ENCODE measurements around the gene ENO3.
A peak's percentile ranks its signal among the peaks of the same experiment; 100 is the strongest.

The ENO3 gene

GRCh38 chr17:4950075-4950745, 709 bp upstream of the ENO3 start:
- no peak for DNase-seq

GRCh38 chr17:4951486-4951885, 567 bp downstream of the ENO3 start:
- DNase-seq: no peak

GRCh38 chr17:4953451-4953961, 2.6 kb downstream of the ENO3 start:
- DNase-seq: no peak

DNA sequence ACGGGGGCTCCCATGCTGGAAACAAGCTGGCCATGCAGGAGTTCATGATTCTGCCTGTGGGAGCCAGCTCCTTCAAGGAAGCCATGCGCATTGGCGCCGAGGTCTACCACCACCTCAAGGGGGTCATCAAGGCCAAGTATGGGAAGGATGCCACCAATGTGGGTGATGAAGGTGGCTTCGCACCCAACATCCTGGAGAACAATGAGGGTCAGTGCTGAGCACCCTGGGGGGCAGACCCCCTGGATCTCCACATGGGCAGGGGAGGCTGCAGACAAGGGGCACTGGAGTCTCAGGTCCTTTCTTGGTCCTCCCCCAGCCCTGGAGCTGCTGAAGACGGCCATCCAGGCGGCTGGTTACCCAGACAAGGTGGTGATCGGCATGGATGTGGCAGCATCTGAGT, 4.2 kb downstream of the ENO3 start:
- no peak for DNase-seq

DNA sequence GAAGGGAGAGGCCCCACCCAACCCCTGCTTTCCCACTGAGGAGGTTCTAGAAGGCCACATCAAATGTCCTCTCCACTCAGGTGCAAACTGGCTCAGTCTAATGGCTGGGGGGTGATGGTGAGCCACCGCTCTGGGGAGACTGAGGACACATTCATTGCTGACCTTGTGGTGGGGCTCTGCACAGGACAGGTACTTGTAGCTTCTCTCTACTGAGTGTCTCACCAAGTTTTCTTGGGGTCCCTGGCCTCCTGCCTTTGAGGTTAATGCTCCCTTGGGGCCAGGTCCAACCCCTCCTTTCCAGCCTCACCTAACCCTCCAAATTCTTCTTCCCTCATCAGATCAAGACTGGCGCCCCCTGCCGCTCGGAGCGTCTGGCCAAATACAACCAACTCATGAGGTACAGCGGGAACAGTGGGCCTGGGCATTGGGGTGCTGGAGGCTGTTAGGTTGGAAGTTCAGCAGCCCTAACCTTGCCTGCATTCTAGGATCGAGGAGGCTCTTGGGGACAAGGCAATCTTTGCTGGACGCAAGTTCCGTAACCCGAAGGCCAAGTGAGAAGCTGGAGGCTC, 5.7 kb downstream of the ENO3 start:
- peak in 2 of 5 experiments; percentile 27 to 48 for DNase-seq

- no peak for DNase-seq
These were observed 7.2 kb downstream of the ENO3 start for GRCh38 chr17:4958102-4958501.

DNA sequence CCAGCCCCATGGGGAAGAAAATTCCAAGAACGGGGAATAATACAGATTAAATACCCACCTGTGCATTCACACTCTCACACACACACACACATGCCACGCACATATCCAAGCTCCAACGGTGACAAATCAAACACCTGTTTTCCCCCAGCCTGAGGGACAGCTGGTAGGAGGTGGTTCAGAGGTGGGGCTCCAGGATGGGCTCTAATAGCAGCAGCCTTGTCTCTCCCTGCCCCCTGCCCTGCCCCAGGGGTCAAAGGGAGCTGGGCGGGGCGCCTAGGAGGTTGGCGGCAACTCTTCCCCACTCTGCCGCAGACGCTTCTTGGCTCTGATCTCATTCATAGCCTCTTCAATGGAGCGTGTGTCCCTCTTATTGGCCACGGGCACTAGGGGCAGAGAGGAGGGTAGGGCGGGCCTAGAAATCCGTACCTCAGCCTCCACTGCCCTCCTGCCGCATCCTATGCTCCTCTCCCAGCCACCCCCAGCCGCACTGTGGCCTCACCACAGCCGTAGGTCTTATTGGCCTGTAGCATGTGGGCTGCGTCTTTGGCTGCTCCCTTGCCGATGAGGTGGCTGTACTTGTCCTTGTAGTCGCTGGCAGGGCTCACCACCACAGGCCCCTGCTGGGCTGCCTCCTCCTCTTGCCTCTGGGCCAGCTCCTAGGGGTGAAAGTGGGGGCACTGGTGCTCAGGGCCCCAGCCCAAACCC, 8.5 kb downstream of the ENO3 start:
- DNase-seq: no peak

- DNase-seq: no peak
These were observed 9.5 kb downstream of the ENO3 start for GRCh38 chr17:4960279-4960922.

DNA sequence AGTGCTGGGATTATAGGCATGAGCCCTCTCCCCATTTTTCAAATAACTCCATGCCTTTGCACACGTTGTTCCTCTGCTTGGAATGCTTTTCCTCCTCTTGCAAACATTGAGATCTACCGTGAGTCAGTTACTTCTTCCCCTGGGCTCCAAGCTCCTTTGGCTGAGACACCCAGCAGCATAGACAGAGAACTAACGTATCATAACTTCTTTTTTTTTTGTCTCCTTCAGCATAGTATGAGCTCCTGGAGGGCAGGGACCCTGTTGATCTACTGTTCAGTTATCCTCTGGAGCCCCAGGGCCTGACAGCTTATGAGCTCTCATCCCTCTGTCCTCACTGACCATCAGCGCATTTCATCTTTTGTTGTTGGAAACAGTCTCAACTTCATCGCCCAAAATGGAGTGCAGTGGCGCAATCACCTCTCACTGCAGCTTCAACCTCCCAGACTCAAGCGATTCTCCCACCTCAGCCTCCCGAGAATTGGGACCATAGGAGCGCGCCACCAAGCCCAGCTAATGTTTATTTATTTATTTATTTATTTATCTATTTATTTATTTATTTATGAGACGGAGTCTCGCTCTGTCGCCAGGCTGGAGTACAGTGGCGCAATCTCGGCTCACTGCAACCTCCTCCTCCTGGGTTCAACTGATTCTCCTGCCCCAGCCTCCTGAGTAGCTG, 14.5 kb downstream of the ENO3 start:
- no peak for DNase-seq

DNA sequence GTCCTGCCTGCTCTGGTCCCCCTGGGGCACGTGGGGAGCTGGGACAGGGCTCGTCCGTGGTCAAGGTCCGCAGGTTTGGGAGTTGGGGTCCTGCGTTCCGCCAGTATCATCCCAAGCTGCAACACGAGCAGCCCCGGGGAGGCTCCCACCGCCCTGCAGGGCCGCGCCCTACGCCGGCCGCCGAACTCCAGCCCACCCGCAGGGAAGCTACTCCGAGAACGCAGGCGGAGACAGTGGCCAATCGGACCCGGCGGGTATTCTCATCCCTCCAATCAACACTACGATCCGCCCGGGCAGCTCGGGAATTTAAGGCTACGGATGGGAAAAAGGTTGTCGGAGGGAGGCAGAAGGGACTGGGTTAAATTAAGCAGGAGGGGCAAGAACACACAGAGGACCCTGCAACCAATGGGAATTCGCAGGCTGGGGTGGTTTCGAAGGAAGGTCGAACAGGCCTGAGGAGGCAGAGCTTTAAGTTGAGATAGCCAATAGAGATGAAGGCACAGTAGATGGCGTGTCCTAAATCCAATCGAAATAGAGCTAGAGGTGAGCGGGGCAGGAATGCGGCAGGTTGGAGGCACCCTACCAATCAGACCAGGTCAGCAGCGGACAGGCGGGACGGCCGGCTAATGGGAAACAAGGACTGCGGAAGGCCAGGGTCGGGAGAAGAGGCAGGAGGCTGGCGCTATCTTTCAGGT, 16.1 kb downstream of the ENO3 start:
- peak; percentile 71 to 100 (median 89) for DNase-seq

DNA sequence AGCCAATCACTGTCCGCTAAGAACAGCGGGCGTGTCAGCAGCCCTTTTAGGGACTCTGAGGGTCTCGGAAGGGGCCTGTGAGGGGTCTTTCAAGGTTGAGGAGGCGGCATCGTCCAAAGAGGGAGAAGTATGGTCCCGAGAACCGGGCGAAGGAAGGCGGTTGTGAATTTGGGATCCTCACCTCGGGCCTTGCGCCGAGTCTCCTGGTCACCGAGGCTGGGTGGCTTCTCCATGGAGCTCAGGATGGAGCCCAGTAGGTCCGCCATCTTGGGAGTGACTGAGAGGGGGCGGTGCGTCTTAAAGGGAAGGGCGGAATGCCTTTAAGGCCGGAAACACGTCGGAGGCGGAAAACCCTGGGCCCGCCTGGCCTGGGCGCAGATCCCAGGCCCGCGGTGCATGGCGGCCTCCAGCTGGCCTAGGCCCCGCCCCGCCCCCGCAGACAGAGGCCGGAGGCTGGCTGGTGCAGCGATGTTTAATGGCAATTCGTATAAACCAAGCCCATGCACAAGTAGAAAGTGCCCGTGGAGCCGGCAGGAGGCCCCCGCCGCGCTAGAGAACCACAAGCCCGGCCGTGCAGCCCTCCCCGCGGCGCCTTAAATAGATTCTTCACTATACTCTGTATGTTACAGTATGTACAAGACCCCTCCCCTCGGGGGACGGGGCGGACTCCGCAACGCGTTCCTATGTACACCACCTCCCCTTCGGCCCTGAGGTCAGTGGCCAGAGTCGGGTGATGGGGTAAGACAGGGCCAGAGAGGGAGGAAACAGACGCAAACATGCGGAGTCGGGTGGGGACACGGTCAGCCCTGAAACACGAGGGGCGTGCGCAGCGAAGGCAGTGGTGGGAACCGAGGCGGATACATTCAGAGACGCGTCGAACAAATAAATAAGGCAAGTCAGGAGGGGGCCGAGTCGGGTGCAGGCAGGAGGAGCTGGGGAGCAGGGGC, 16.9 kb downstream of the ENO3 start, which contains the start of gene SPAG7:
SPAG7 (minus strand) TSS at position 279 of the 947 bp plus-strand sequence; CDS start at position 266, 13 bp downstream.
- peak; percentile 80 to 97 (median 88) for DNase-seq

GRCh38 chr17:4968486-4969046, 17.6 kb downstream of the ENO3 start:
- DNase-seq: peak in 1 of 5 experiments; percentile 9

- DNase-seq: peak in 3 of 5 experiments; percentile 18 to 57 (median 36)
These were observed 18.2 kb downstream of the ENO3 start for GRCh38 chr17:4969047-4969550.

DNA sequence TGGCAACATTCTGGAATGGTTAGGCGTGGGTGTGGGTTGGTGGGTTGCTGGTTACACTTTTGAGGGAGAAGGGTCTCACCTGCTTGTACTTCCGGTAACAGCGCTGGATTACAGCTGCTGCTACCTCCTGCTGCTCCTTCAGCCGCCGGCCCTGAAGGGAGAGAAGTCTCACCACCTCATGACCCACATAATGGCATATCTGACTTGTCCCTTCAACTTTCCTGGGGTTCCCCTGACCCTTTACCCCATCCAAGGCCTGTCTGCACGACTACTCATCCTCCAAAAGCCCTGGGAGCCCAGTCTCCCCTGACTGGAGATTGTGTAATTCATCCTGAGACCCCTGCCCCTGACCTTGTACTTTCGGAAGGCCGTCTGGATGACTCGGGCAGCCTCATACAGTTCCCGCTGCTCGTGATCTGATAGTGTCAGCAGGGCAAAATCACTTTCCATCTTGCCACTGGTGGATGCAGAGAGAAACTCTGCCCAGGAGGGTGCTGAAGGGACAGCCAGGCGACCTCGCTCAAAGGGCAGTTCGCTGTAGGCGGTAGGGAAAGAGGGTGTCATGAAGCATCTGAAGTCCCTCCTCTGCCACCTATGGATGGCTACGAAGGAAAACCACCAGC, 18.7 kb downstream of the ENO3 start:
- no peak for DNase-seq

GRCh38 chr17:4970273-4970672, 19.4 kb downstream of the ENO3 start:
- DNase-seq: no peak

GRCh38 chr17:4971826-4972225, 20.9 kb downstream of the ENO3 start:
- no peak for DNase-seq

DNA sequence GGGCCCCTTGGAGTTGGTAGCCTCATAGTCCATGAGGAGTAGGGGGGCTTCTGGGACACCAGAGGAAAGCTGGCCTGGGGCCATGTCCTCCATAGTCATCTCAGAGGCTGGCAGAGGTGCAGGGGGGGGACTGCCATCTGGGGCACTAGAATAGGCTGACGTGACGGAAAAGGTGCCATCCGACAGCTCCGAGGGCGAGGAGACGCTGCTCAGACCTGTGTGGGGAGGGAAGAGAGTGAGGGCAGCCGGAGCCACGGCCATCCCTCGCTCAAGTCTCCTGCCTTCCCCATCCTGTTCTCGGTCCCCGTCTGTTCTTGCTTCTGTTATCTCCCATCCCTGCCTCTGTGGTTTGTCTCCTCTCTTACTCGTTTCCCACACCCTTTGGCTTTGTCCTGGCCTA, 21.4 kb downstream of the ENO3 start:
- no peak for DNase-seq

GRCh38 chr17:4972752-4973151, 21.8 kb downstream of the ENO3 start:
- no peak for DNase-seq

DNA sequence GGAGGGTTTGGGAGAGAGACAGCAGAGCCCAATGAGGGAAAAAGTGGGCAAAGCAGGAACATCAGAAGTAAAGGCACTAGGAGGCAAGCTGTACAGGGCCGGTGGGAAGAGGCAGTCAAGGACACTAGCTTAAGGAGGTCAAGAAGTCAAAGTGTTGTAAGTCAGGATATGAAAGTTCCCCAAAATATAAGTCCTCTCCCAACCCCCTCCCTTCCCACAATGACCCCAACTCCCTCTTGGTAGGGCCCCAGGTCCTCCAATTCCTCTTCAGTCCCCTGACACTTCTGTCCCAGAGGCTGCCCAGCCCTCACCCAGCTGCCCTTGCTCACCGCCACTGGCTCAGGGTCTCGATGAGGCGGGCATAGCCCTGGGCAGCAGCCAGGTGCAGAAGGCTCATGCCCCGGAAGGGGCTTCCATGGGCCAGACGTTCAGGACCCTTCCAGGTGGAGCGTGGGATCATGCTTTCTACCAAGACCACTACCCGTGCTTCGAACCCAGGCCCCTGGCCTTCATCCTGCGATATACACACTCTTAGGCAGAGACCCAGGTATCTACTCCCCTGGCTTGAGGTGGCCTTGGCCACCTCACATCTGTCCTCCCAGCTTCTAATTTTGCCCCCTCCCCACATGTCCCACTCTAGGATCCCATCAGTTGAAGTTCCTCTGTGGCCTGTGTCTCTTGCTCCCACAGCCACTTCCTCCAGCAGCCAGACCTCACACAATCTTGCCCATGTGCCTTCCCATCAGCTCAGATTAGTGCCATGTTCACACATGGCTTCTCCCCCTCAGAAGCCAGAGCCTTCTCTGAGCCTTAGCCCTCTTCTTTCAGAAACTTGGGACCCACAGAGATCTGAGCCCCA, 22.6 kb downstream of the ENO3 start:
- no peak for DNase-seq

Data from T-helper 2 cell (primary cell).